ENCODE measurements around the gene GMPPB. TPM values are rescaled to one million over a fixed set of nuclear protein-coding genes. Genes with fewer than 3 reads are reported as not detected.
A peak's percentile ranks its signal among the peaks of the same experiment; 100 is the strongest.

GMPPB gene
- total and polyA plus RNA-seq, 12 donors: 8.7 to 48.8 (median 12.9) TPM

- Histone ChIP-seq H3K4me3 (peak overlapping the region in 4 of 10 donors; percentile 78 to 100 (median 98)), H3K27ac (peak overlapping the region in 2 of 10 donors; percentile 96 to 98), H3K4me1 (peaks cover 15 to 52% (median 35%) of the 10 kb centered on the region in 9 donors), H3K9me3 (no peaks in the 10 kb centered on the region), H3K27me3 (no peaks in the 10 kb centered on the region), H3K36me3 (peaks cover 0 to 53% (median 7%) of the 10 kb centered on the region in 9 donors)
- 89 to 91% methylated on average over 26 of the region's 26 CpGs for WGBS, 2 donors
- ATAC-seq (no peak), DNase-seq (no peak)
- TF ChIP-seq, protein P1, sequence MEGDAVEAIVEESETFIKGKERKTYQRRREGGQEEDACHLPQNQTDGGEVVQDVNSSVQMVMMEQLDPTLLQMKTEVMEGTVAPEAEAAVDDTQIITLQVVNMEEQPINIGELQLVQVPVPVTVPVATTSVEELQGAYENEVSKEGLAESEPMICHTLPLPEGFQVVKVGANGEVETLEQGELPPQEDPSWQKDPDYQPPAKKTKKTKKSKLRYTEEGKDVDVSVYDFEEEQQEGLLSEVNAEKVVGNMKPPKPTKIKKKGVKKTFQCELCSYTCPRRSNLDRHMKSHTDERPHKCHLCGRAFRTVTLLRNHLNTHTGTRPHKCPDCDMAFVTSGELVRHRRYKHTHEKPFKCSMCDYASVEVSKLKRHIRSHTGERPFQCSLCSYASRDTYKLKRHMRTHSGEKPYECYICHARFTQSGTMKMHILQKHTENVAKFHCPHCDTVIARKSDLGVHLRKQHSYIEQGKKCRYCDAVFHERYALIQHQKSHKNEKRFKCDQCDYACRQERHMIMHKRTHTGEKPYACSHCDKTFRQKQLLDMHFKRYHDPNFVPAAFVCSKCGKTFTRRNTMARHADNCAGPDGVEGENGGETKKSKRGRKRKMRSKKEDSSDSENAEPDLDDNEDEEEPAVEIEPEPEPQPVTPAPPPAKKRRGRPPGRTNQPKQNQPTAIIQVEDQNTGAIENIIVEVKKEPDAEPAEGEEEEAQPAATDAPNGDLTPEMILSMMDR (IDR thresholded peaks at IDR 0.05): no peak
- intact Hi-C loops (cut with DNase I): loop anchor here in 2 of 10 donors (5.0 to 10.0 kb wide), 2 partner anchors 65 to 183 kb away; partner anchors contain the start of genes IP6K1 (in 1 of the 2) and MST1R (in 1 of the 2)
Observed at GRCh38 chr3:49721896-49722781, 1.6 kb downstream of the GMPPB start.

DNA sequence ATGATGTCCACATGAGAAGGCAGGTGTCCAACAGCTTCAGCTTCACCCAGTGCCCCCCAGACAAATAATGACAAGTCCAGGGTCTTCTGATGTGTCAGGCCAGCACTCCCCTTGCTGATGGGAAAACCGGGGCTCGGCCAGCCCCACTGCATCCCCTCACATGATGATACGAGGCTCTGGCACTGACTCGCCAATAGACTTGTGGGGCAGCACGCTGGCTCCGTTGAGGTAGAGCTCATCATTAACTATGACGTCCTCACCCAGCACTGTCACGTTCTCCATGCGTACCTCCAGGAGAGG lies 2.2 kb downstream of the GMPPB start:
- TF ChIP-seq, protein P1 (IDR thresholded peaks at IDR 0.05): no peak
- 78 to 82% methylated on average over 9 of the region's 9 CpGs for WGBS, 2 donors
- no peak for DNase-seq
- intact Hi-C loops (cut with DNase I): loop anchor here in 2 of 10 donors (5.0 to 10.0 kb wide), 2 partner anchors 66 to 183 kb away; partner anchors contain the start of genes IP6K1 (in 1 of the 2) and MST1R (in 1 of the 2)
- peaks cover 15 to 52% (median 35%) of the 10 kb centered on the region in 9 donors for H3K4me1 ChIP-seq
- no peak overlapping the region for H3K4me3 ChIP-seq
- peaks cover 0 to 53% (median 1%) of the 10 kb centered on the region in 9 donors for H3K36me3 ChIP-seq
- no peaks in the 10 kb centered on the region for H3K27me3 ChIP-seq
- no peak for ATAC-seq
- no peaks in the 10 kb centered on the region for H3K9me3 ChIP-seq
- no peak overlapping the region for H3K27ac ChIP-seq

DNA sequence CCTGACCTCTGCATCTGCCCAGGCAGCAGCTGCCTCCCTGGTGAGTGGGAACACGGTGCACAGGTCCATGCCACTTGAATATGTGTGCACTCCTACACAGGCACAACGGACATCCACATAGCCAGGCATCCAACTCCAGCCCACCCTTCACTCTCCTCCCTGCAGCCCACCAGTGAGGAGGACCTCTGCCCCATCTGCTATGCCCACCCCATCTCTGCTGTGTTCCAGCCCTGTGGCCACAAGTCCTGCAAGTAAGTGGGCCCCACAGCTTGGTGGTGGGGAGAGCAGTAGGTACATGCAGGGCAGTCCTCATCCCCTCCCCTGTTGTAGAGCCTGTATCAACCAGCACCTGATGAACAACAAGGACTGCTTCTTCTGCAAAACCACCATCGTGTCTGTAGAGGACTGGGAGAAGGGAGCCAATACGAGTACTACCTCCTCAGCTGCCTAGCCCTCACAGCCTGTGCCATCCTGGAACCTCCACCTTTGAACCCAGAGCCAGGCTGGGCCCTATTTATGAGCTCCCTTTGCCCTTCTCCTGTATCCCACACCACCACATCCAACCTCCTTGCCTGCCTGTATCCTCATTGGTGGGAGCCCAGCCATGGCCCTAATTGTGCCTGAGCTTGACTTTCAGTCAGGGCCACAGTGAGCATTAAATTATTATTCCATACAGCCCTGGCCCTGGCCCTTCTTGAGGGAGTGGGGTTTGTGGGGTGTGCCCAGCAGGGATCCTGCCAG lies 2.7 kb downstream of the GMPPB start:
- ATAC-seq (no peak), DNase-seq (no peak)
- no peaks in the 10 kb centered on the region for H3K27me3 ChIP-seq
- intact Hi-C loops (cut with DNase I): loop anchor here in 2 of 10 donors (5.0 to 10.0 kb wide), 2 partner anchors 66 to 184 kb away; partner anchors contain the start of genes IP6K1 (in 1 of the 2) and MST1R (in 1 of the 2)
- H3K4me3 ChIP-seq: no peak overlapping the region
- peaks cover 0 to 52% (median 3%) of the 10 kb centered on the region in 9 donors for H3K36me3 ChIP-seq
- TF ChIP-seq, protein P1 (IDR thresholded peaks at IDR 0.05): no peak
- peaks cover 15 to 52% (median 35%) of the 10 kb centered on the region in 9 donors for H3K4me1 ChIP-seq
- 64 to 68% methylated on average over 4 of the region's 4 CpGs for WGBS, 2 donors
- H3K27ac ChIP-seq: no peak overlapping the region
- H3K9me3 ChIP-seq: no peaks in the 10 kb centered on the region
